OCI-LY3 (cell line): Measurements from ENCODE around the gene TPPP2.
A peak's percentile ranks its signal among the peaks of the same experiment; 100 is the strongest.

ENCODE experiments used
- H2AFZ ChIP-seq: fragments of 200-600, 300-600 bp; shearing (Covaris generic); 2 replicates; pipeline ENCODE4 v1.6.0; 2014; ENCODE audit warnings: antibody characterized with exemption, low read depth, low read length
- H3K27ac ChIP-seq: fragments of 200-600, 300-600 bp; sonication (generic); 2 replicates; pipeline ENCODE4 v1.5.1; 2014; ENCODE audit warnings: mild to moderate bottlenecking, low read length, moderate library complexity, mixed read lengths
- H3K27me3 ChIP-seq: fragments of 200-600, 300-600 bp; sonication (generic); 2 replicates; pipeline ENCODE4 v1.6.1; 2014; ENCODE audit warnings: low read depth, low read length, mixed read lengths
- H3K36me3 ChIP-seq: fragments of 200-600, 300-600 bp; sonication (generic); replicated peaks from 2 replicates; pipeline ENCODE3; 2014; ENCODE audit warnings: low read depth, low read length, mixed read lengths
- H3K4me1 ChIP-seq: fragments of 300-600, 200-600 bp; sonication (generic); 2 replicates; pipeline ENCODE4 v1.6.1; 2014; ENCODE audit warnings: low read length, mixed read lengths
- H3K4me2 ChIP-seq: fragments of 200-600, 300-600 bp; sonication (generic); 2 replicates; pipeline ENCODE4 v1.6.1; 2014; ENCODE audit warnings: low read length, mixed read lengths
- H3K4me3 ChIP-seq: fragments of 300-600, 200-600 bp; sonication (generic); 2 replicates; pipeline ENCODE4 v1.5.1; 2014; ENCODE audit warnings: antibody characterized with exemption, mild to moderate bottlenecking, low read length, moderate library complexity
- H3K79me2 ChIP-seq: fragments of 300-600, 200-600 bp; shearing (Covaris generic); 2 replicates; pipeline ENCODE4 v1.6.1; 2014; ENCODE audit warnings: mild to moderate bottlenecking, low read length, mixed read lengths
- H3K9ac ChIP-seq: fragments of 300-600, 200-600 bp; shearing (Covaris generic); 2 replicates; pipeline ENCODE4 v1.6.0; 2014; ENCODE audit warnings: mild to moderate bottlenecking, low read length, moderate library complexity
- H3K9me3 ChIP-seq: fragments of 200-600, 300-600 bp; shearing (Covaris generic); 2 replicates; pipeline ENCODE4 v1.6.1; 2014; ENCODE audit warnings: low read length, mixed read lengths; ENCODE audit not compliant: insufficient read depth
- H4K20me1 ChIP-seq: fragments of 200-600, 300-600 bp; sonication (generic); 2 replicates; pipeline ENCODE4 v1.6.1; 2016; ENCODE audit warnings: low read length, mixed read lengths; ENCODE audit not compliant: insufficient read depth
- EZH2phosphoT487 ChIP-seq: fragments of 200-600 bp; shearing (Covaris generic); IDR thresholded peaks from 2 replicates; pipeline ENCODE4 v1.6.1; 2018; ENCODE audit warnings: antibody characterized with exemption, mixed run types, low read depth
- TF ChIP-seq, protein P1 (sequence below): fragments of 200-600, 300-600 bp; sonication (generic); IDR thresholded peaks from 2 replicates; pipeline ENCODE4 v1.5.1; 2014; ENCODE audit warnings: antibody characterized with exemption, low read length, low read depth

TPPP2 gene

GRCh38 chr14:21053184-21054122 lies 23.4 kb downstream of the TPPP2 start:
- H3K4me1 ChIP-seq: peaks cover 8% of the 10 kb centered on the region
- no peak overlapping the region for H3K4me2 ChIP-seq
- no peaks in the 10 kb centered on the region for H3K27me3 ChIP-seq
- no peaks in the 10 kb centered on the region for H3K79me2 ChIP-seq
- 0 out of 2 replicates have a peak overlapping the region, but pooled peaks have one; percentile 10 for H2AFZ ChIP-seq
- no peak overlapping the region for H3K27ac ChIP-seq
- no peak for TF ChIP-seq EZH2phosphoT487
- TF ChIP-seq, protein P1, sequence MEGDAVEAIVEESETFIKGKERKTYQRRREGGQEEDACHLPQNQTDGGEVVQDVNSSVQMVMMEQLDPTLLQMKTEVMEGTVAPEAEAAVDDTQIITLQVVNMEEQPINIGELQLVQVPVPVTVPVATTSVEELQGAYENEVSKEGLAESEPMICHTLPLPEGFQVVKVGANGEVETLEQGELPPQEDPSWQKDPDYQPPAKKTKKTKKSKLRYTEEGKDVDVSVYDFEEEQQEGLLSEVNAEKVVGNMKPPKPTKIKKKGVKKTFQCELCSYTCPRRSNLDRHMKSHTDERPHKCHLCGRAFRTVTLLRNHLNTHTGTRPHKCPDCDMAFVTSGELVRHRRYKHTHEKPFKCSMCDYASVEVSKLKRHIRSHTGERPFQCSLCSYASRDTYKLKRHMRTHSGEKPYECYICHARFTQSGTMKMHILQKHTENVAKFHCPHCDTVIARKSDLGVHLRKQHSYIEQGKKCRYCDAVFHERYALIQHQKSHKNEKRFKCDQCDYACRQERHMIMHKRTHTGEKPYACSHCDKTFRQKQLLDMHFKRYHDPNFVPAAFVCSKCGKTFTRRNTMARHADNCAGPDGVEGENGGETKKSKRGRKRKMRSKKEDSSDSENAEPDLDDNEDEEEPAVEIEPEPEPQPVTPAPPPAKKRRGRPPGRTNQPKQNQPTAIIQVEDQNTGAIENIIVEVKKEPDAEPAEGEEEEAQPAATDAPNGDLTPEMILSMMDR: no peak
- H3K9me3 ChIP-seq: no peaks in the 10 kb centered on the region
- H4K20me1 ChIP-seq: no peaks in the 10 kb centered on the region
- H3K4me3 ChIP-seq: no peak overlapping the region
- H3K36me3 ChIP-seq: no peaks in the 10 kb centered on the region
- H3K9ac ChIP-seq: no peak overlapping the region

DNA sequence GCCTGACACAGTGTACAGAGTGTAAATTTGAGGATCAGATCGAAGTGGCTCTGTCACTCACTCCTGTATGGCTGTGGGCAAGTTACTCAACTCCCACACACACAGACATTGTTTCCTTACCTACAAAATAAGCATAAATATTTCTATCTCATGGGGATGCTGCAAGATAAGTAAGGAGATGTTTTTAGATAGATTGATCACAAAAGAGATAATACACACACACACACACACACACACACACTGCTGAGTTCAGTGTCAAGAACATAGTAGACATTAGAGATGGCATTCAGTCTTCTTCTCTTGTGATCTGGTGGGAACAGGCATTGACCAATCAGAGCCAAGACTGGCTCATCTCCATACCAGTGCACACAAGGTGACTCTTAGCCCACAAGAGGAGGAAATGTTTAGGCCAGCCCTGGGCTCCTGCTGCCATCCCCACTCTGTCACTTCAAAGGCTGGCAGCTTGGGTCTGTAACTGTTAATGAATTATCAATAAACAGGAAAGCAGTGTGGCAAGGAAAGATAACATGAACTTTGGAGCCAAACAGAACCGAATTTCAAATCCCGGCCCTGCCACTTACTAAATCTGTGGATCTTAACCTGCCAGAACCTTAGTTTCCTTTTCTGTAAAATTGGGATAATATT lies 24.2 kb downstream of the TPPP2 start:
- Histone ChIP-seq H3K4me2 (no peak overlapping the region), H2AFZ (0 out of 2 replicates have a peak overlapping the region, but pooled peaks have one; percentile 10), H3K79me2 (no peaks in the 10 kb centered on the region), H3K9ac (no peak overlapping the region), H4K20me1 (no peaks in the 10 kb centered on the region), H3K9me3 (no peaks in the 10 kb centered on the region), H3K27me3 (no peaks in the 10 kb centered on the region), H3K4me1 (peaks cover 8% of the 10 kb centered on the region), H3K4me3 (no peak overlapping the region), H3K36me3 (no peaks in the 10 kb centered on the region), H3K27ac (no peak overlapping the region)
- no peak for TF ChIP-seq EZH2phosphoT487
- TF ChIP-seq, protein P1: no peak

DNA sequence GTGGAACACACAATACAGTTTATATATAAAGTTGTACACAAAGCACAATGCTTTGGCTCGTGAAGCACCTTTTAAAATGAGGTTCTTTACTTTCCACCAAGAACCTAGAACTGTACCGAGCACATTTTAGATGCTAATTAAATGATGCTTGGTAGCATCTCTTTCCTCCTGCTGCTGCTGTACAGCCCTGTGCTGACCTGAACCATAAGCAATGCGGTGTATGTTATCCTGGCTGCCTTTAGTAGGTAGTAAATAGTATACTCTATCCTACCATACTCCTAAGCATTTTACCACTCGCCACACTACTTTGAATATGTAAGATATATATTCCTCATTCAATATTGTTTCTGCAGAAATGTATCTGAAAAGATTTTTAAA lies 24.7 kb downstream of the TPPP2 start:
- H3K4me2 ChIP-seq: no peak overlapping the region
- H2AFZ ChIP-seq: no peak overlapping the region
- H3K9ac ChIP-seq: no peak overlapping the region
- H3K4me3 ChIP-seq: no peak overlapping the region
- peaks cover 8% of the 10 kb centered on the region for H3K4me1 ChIP-seq
- H3K27ac ChIP-seq: no peak overlapping the region
- TF ChIP-seq EZH2phosphoT487: no peak
- TF ChIP-seq, protein P1: no peak
- no peaks in the 10 kb centered on the region for H4K20me1 ChIP-seq
- H3K9me3 ChIP-seq: no peaks in the 10 kb centered on the region
- H3K79me2 ChIP-seq: no peaks in the 10 kb centered on the region
- H3K36me3 ChIP-seq: no peaks in the 10 kb centered on the region
- H3K27me3 ChIP-seq: no peaks in the 10 kb centered on the region

- no peaks in the 10 kb centered on the region for H3K9me3 ChIP-seq
- H3K27ac ChIP-seq: no peak overlapping the region
- H3K4me2 ChIP-seq: no peak overlapping the region
- H3K9ac ChIP-seq: no peak overlapping the region
- TF ChIP-seq EZH2phosphoT487: no peak
- TF ChIP-seq, protein P1: no peak
- H3K4me3 ChIP-seq: no peak overlapping the region
- H3K79me2 ChIP-seq: no peaks in the 10 kb centered on the region
- peaks cover 8% of the 10 kb centered on the region; the same call in 1 of the 2 replicates for H3K27me3 ChIP-seq
- H4K20me1 ChIP-seq: no peaks in the 10 kb centered on the region
- peaks cover 5% of the 10 kb centered on the region for H3K4me1 ChIP-seq
- H2AFZ ChIP-seq: no peak overlapping the region
- H3K36me3 ChIP-seq: no peaks in the 10 kb centered on the region
Observed at GRCh38 chr14:21055432-21056117, 25.6 kb downstream of the TPPP2 start.
